ENCODE results near the gene PTPRK.
"Not testable (repeated sequence)": the region's sequence is repeated elsewhere in the genome, so short reads cannot be mapped to it uniquely, and the experiment has no call there.

Gene PTPRK

GRCh38 chr6:128434752-128435151, 85.6 kb downstream of the PTPRK start:
- DNase-seq: not testable (repeated sequence)

- DNase-seq: no peak
These were observed 88.0 kb downstream of the PTPRK start for GRCh38 chr6:128432394-128432793.

- DNase-seq: no peak
These were observed 93.3 kb downstream of the PTPRK start for GRCh38 chr6:128427139-128427538.

GRCh38 chr6:128425856-128426255, 94.5 kb downstream of the PTPRK start:
- no peak for DNase-seq

GRCh38 chr6:128422871-128423270, 97.5 kb downstream of the PTPRK start:
- DNase-seq: no peak

GRCh38 chr6:128422200-128422599, 98.2 kb downstream of the PTPRK start:
- DNase-seq: no peak

- DNase-seq: no peak
These were observed 98.6 kb downstream of the PTPRK start for GRCh38 chr6:128421788-128422187.

GRCh38 chr6:128417698-128418097, 102.7 kb downstream of the PTPRK start:
- no peak for DNase-seq

- DNase-seq: no peak
These were observed 105.0 kb downstream of the PTPRK start for GRCh38 chr6:128415387-128415786.

GRCh38 chr6:128414943-128415342, 105.5 kb downstream of the PTPRK start:
- DNase-seq: no peak

- DNase-seq: no peak
These were observed 107.1 kb downstream of the PTPRK start for GRCh38 chr6:128413291-128413690.

- DNase-seq: no peak
These were observed 107.7 kb downstream of the PTPRK start for GRCh38 chr6:128412680-128413079.

- no peak for DNase-seq
These were observed 109.8 kb downstream of the PTPRK start for GRCh38 chr6:128410584-128410983.

GRCh38 chr6:128409003-128409402, 111.4 kb downstream of the PTPRK start:
- DNase-seq: no peak

GRCh38 chr6:128406453-128406852, 113.9 kb downstream of the PTPRK start:
- no peak for DNase-seq

- DNase-seq: no peak
These were observed 116.6 kb downstream of the PTPRK start for GRCh38 chr6:128403618-128404444.

- DNase-seq: no peak
These were observed 119.5 kb downstream of the PTPRK start for GRCh38 chr6:128400875-128401274.

- DNase-seq: no peak
These were observed 122.4 kb downstream of the PTPRK start for GRCh38 chr6:128397996-128398395.

- DNase-seq: no peak
These were observed 124.8 kb downstream of the PTPRK start for GRCh38 chr6:128395596-128395995.

GRCh38 chr6:128395188-128395587, 125.2 kb downstream of the PTPRK start:
- DNase-seq: no peak

GRCh38 chr6:128394167-128394566, 126.2 kb downstream of the PTPRK start:
- no peak for DNase-seq

- DNase-seq: no peak
These were observed 130.4 kb downstream of the PTPRK start for GRCh38 chr6:128389820-128390534.

GRCh38 chr6:128388380-128388779, 132.0 kb downstream of the PTPRK start:
- no peak for DNase-seq

- DNase-seq: no peak
These were observed 139.5 kb downstream of the PTPRK start for GRCh38 chr6:128380891-128381290.

Data from T-helper 9 cell (primary cell).